ENCODE data around the gene PPP4R3A. TPM values are rescaled to one million over a fixed set of nuclear protein-coding genes. Genes with fewer than 3 reads are reported as not detected.

The PPP4R3A gene
- total and polyA plus RNA-seq, 2 donors (not counting 3 experiments of a cell fraction or from before 2014, with no cell fraction given), result 20.5 to 77.0 TPM

- H3K9ac ChIP-seq (replicated peaks; ENCODE audit: extremely low read depth, insufficient read depth, low read length), result no peak overlapping the region
- H3K4me3 ChIP-seq (replicated peaks in 1 of 3; ENCODE audit: insufficient read depth in 1 of 3, low read depth in 1 of 3, low read length in 3 of 3), result no peak overlapping the region
- CTCF ChIA-PET, result interaction anchor here (1.1 to 10.5 kb wide), 6 partner anchors 17 to 134 kb away, joined by 3 to 196 read pairs (median 4); no protein-coding TSS in a partner anchor
- H3K27ac ChIP-seq (ENCODE audit: insufficient read depth, low read depth, low read length), result no peak overlapping the region
- intact Hi-C loops (cut with micrococcal nuclease), result loop anchor here (10.0 kb wide), 1 partner anchor 355 kb away; the partner anchor contains the start of gene RPS6KA5
- dilution Hi-C loops (cut with MboI; ENCODE audit: extremely low pct_ligation_motif_present, low sequenced_read_pairs), result no loop called here
- BruUV-seq (replicated peaks), result no TSS peak
- no peak for FAIRE-seq
- peaks cover 2% of the 10 kb centered on the region for H3K79me2 ChIP-seq (ENCODE audit: control insufficient read depth, insufficient read depth, low read length)
- DNase-seq (ENCODE audit: low read depth, low spot score), result no peak
- H3K4me2 ChIP-seq (ENCODE audit: insufficient read depth, low read length), result no peak overlapping the region
- no peak for TF ChIP-seq GATA2 (IDR thresholded peaks at IDR 0.05; ENCODE audit: insufficient read depth, insufficient read length, low read depth, low read length)
- no peak for TF ChIP-seq POLR2AphosphoS5 (IDR thresholded peaks at IDR 0.05; ENCODE audit: insufficient read depth, low read depth, low read length)
- TF ChIP-seq MYC (IDR thresholded peaks at IDR 0.05; ENCODE audit: low read depth, low read length), result no peak
- TF ChIP-seq JUN (IDR thresholded peaks at IDR 0.05; ENCODE audit: borderline replicate concordance, insufficient read depth, insufficient read length, low read depth), result no peak
- no peak for TF ChIP-seq MAX (IDR thresholded peaks at IDR 0.05; ENCODE audit: insufficient read depth, insufficient read length)
- no peak for TF ChIP-seq FOS (IDR thresholded peaks at IDR 0.05; ENCODE audit: borderline replicate concordance, insufficient read depth, low read length)
- H3K4me1 ChIP-seq (ENCODE audit: control insufficient read depth, extremely low read depth, insufficient read depth, low read length), result peaks cover 24% of the 10 kb centered on the region
- H3K36me3 ChIP-seq (ENCODE audit: control insufficient read depth in 2 of 2, extremely low read depth in 1 of 2, insufficient read depth in 2 of 2, low read length in 2 of 2), result peaks cover 0 to 2% of the 10 kb centered on the region in 2 experiments
- POLR2A ChIA-PET, result no interaction called here
- H3K9me3 ChIP-seq (replicated peaks; ENCODE audit: control insufficient read depth, insufficient read depth, low read length), result no peaks in the 10 kb centered on the region
- H3K27me3 ChIP-seq (ENCODE audit: control insufficient read depth in 2 of 2, insufficient read depth in 2 of 2, low read length in 2 of 2), result no peaks in the 10 kb centered on the region
- no peak overlapping the region for H2AFZ ChIP-seq (ENCODE audit: low read depth, low read length)
- H4K20me1 ChIP-seq (replicated peaks; ENCODE audit: control insufficient read depth, extremely low read depth, insufficient read depth, low read length), result no peaks in the 10 kb centered on the region
- H3K9me1 ChIP-seq (replicated peaks; ENCODE audit: control insufficient read depth, extremely low read depth, insufficient read depth, low read length), result no peaks in the 10 kb centered on the region
Measured at GRCh38 chr14:91419451-91419850, 90.7 kb downstream of the PPP4R3A start.

GRCh38 chr14:91419044-91419397, 91.1 kb downstream of the PPP4R3A start:
- TF ChIP-seq POLR2A (IDR thresholded peaks at IDR 0.05; ENCODE audit: low read depth, low read length), result no peak
- TF ChIP-seq MAX (IDR thresholded peaks at IDR 0.05; ENCODE audit: insufficient read depth, insufficient read length), result no peak
- no peak for TF ChIP-seq MYC (IDR thresholded peaks at IDR 0.05; ENCODE audit: low read depth, low read length)
- no peak for TF ChIP-seq GATA2 (IDR thresholded peaks at IDR 0.05; ENCODE audit: insufficient read depth, insufficient read length, low read depth, low read length)
- TF ChIP-seq CTCF (IDR thresholded peaks at IDR 0.05; ENCODE audit: extremely low read depth in 1 of 2, insufficient read depth in 1 of 2, low read depth in 1 of 2, low read length in 2 of 2), result no peak
- TF ChIP-seq POLR2AphosphoS5 (IDR thresholded peaks at IDR 0.05; ENCODE audit: insufficient read depth, low read depth, low read length), result no peak
- no peak for TF ChIP-seq JUN (IDR thresholded peaks at IDR 0.05; ENCODE audit: borderline replicate concordance, insufficient read depth, insufficient read length, low read depth)
- TF ChIP-seq FOS (IDR thresholded peaks at IDR 0.05; ENCODE audit: borderline replicate concordance, insufficient read depth, low read length), result no peak
- no peak for TF ChIP-seq EZH2 (IDR thresholded peaks at IDR 0.05; ENCODE audit: borderline replicate concordance, low read depth, low read length, severe bottlenecking)
- Histone ChIP-seq H3K4me1 (ENCODE audit: control insufficient read depth, extremely low read depth, insufficient read depth, low read length) (peaks cover 25% of the 10 kb centered on the region), H3K4me3 (replicated peaks in 1 of 3; ENCODE audit: insufficient read depth in 1 of 3, low read depth in 1 of 3, low read length in 3 of 3) (no peak overlapping the region), H2AFZ (ENCODE audit: low read depth, low read length) (no peak overlapping the region), H3K27me3 (ENCODE audit: control insufficient read depth in 2 of 2, insufficient read depth in 2 of 2, low read length in 2 of 2) (no peaks in the 10 kb centered on the region), H3K9ac (replicated peaks; ENCODE audit: extremely low read depth, insufficient read depth, low read length) (no peak overlapping the region), H3K9me1 (replicated peaks; ENCODE audit: control insufficient read depth, extremely low read depth, insufficient read depth, low read length) (no peaks in the 10 kb centered on the region), H3K4me2 (ENCODE audit: insufficient read depth, low read length) (no peak overlapping the region), H4K20me1 (replicated peaks; ENCODE audit: control insufficient read depth, extremely low read depth, insufficient read depth, low read length) (no peaks in the 10 kb centered on the region), H3K27ac (ENCODE audit: insufficient read depth, low read depth, low read length) (no peak overlapping the region), H3K79me2 (ENCODE audit: control insufficient read depth, insufficient read depth, low read length) (peaks cover 4% of the 10 kb centered on the region), H3K9me3 (replicated peaks; ENCODE audit: control insufficient read depth, insufficient read depth, low read length) (no peaks in the 10 kb centered on the region), H3K36me3 (ENCODE audit: control insufficient read depth in 2 of 2, extremely low read depth in 1 of 2, insufficient read depth in 2 of 2, low read length in 2 of 2) (peaks cover 0 to 3% of the 10 kb centered on the region in 2 experiments)
- BruUV-seq (replicated peaks), result no TSS peak
- no peak for DNase-seq (ENCODE audit: low read depth, low spot score)
- intact Hi-C loops (cut with micrococcal nuclease), result loop anchor here (10.0 kb wide), 1 partner anchor 354 kb away; the partner anchor contains the start of gene RPS6KA5
- POLR2A ChIA-PET, result no interaction called here
- CTCF ChIA-PET, result interaction anchor here (1.0 to 10.5 kb wide), 8 partner anchors 10 to 128 kb away, joined by 3 to 196 read pairs (median 6); no protein-coding TSS in a partner anchor
- no peak for FAIRE-seq
- dilution Hi-C loops (cut with MboI; ENCODE audit: extremely low pct_ligation_motif_present, low sequenced_read_pairs), result no loop called here
